Esophagus muscularis mucosa (tissue), 4 donors: Measurements from ENCODE around the gene MAST4. TPM values are rescaled to one million over a fixed set of nuclear protein-coding genes. Genes with fewer than 3 reads are reported as not detected.
A peak's percentile ranks its signal among the peaks of the same experiment; 100 is the strongest.

Experiments used
- DNase-seq: peaks from one replicate; pipeline ENCODE4 v3.0.0-alpha.2; 2017; ENCODE audit errors: extremely low spot score
- H3K27ac ChIP-seq, 4 donors: fragments of 200-600 bp; sonication (generic); replicated peaks in 1 of 4; 1 replicate in 3 of 4; 2 replicates in 1 of 4; pipeline ENCODE4 v1.5.1; 2016 to 2019; ENCODE audit warnings: mild to moderate bottlenecking in 1 of 4
- H3K27me3 ChIP-seq, 4 donors: fragments of 200-600 bp; sonication (generic); one replicate each; pipeline versions ENCODE4 v1.5.1 to v1.6.0; 2016 to 2019
- H3K36me3 ChIP-seq, 4 donors: fragments of 200-600 bp; sonication (generic); one replicate each; pipeline ENCODE4 v1.5.1; 2016 to 2019
- H3K4me1 ChIP-seq, 4 donors: fragments of 200-600 bp; sonication (generic); one replicate each; pipeline ENCODE4 v1.5.1; 2016 to 2019
- H3K4me3 ChIP-seq, 4 donors: fragments of 200-600 bp; sonication (generic); 1 replicate in 2 of 4; 2 replicates in 2 of 4; pipeline ENCODE4 v1.5.1; 2016 to 2019; ENCODE audit warnings: mild to moderate bottlenecking in 4 of 4, moderate library complexity in 1 of 4
- H3K9me3 ChIP-seq, 4 donors: fragments of 200-600 bp; sonication (generic); 1 replicate in 3 of 4; 2 replicates in 1 of 4; pipeline ENCODE4 v1.5.1; 2016 to 2019
- CTCF ChIP-seq, 3 experiments: fragments of 200-600 bp in 2 of 3; fragments of 450-650 bp in 1 of 3; sonication (generic) in 2 of 3; IDR thresholded peaks; one replicate each; pipeline ENCODE4 v1.5.1; 2017 to 2019; ENCODE audit warnings: antibody characterized with exemption in 3 of 3, mild to moderate bottlenecking in 2 of 3, moderate library complexity in 1 of 3
- EP300 ChIP-seq: sonication (generic); formaldehyde crosslinking; IDR thresholded peaks from one replicate; pipeline ENCODE4 v1.6.1; 2017; ENCODE audit warnings: antibody characterized with exemption
- POLR2A ChIP-seq: fragments of 450-650 bp; IDR thresholded peaks from one replicate; pipeline ENCODE4 v1.6.1; 2017; ENCODE audit warnings: antibody characterized with exemption, moderate library complexity, mild to moderate bottlenecking, low read depth
- POLR2AphosphoS5 ChIP-seq, 2 donors: sonication (generic); formaldehyde crosslinking; IDR thresholded peaks; one replicate each; pipeline ENCODE4 v1.6.1; 2017; ENCODE audit warnings: antibody characterized with exemption in 2 of 2
- WGBS: methylation state at CpG from one replicate; pipeline ENCODE4 v1.1.5; 2018; 5-methylcytosine and 5-hydroxymethylcytosine counted together
- intact Hi-C: fragments of 100-400 bp; cut with DNase I; formaldehyde crosslinking; loops from one replicate; pipeline ENCODE4 v1.15.1; 2023
- total RNA-seq, 4 donors: library from RNA; depleted of rRNA; stranded (reverse); fragments of >200 nt; gene quantifications; one replicate each; pipeline versions ENCODE4 v1.1.0 to v1.2.1, GENCODE V29; 2016

Gene MAST4
- total RNA-seq, 4 donors from 2014 or later: 26.2 to 39.7 (median 35.8) TPM

GRCh38 chr5:67209141-67209771, 613.1 kb downstream of the MAST4 start:
- Histone ChIP-seq H3K4me1 (peaks cover 0 to 7% (median 7%) of the 10 kb centered on the region in 4 donors), H3K4me3 (no peak overlapping the region), H3K27me3 (no peaks in the 10 kb centered on the region), H3K9me3 (no peaks in the 10 kb centered on the region), H3K36me3 (no peaks in the 10 kb centered on the region), H3K27ac (no peak overlapping the region)
- intact Hi-C loops: loop anchor here (2.0 to 10.0 kb wide), 4 partner anchors 52 to 904 kb away; no protein-coding TSS in a partner anchor
- no peak for DNase-seq
- TF ChIP-seq EP300 (no peak), CTCF (IDR thresholded peaks at IDR 0.05) (peak; percentile 81 to 84 (median 84)), POLR2AphosphoS5 (IDR thresholded peaks at IDR 0.05) (peak in 1 of 2 donors; percentile 41), POLR2A (no peak)
- 42% methylated on average over 7 of the region's 11 CpGs for WGBS

- Histone ChIP-seq H3K4me1 (peaks cover 19 to 25% (median 23%) of the 10 kb centered on the region in 4 donors), H3K9me3 (no peaks in the 10 kb centered on the region), H3K36me3 (no peaks in the 10 kb centered on the region), H3K4me3 (no peak overlapping the region), H3K27me3 (no peaks in the 10 kb centered on the region), H3K27ac (no peak overlapping the region)
- intact Hi-C loops: no loop called here
- TF ChIP-seq POLR2AphosphoS5 (IDR thresholded peaks at IDR 0.05) (no peak), CTCF (IDR thresholded peaks at IDR 0.05) (no peak), EP300 (no peak), POLR2A (no peak)
- 68% methylated on average over 2 of the region's 2 CpGs for WGBS
- DNase-seq: no peak
Measured at GRCh38 chr5:67211926-67212325, 615.7 kb downstream of the MAST4 start.

- H3K27me3 ChIP-seq: no peaks in the 10 kb centered on the region
- no peak for TF ChIP-seq CTCF (IDR thresholded peaks at IDR 0.05)
- no peak for TF ChIP-seq POLR2AphosphoS5 (IDR thresholded peaks at IDR 0.05)
- no peak for TF ChIP-seq POLR2A
- TF ChIP-seq EP300: no peak
- no peak for DNase-seq
- peaks cover 19 to 24% (median 21%) of the 10 kb centered on the region in 4 donors for H3K4me1 ChIP-seq
- no peak overlapping the region for H3K4me3 ChIP-seq
- 86% methylated on average over 6 of the region's 6 CpGs for WGBS
- H3K36me3 ChIP-seq: no peaks in the 10 kb centered on the region
- H3K9me3 ChIP-seq: no peaks in the 10 kb centered on the region
- intact Hi-C loops: no loop called here
- H3K27ac ChIP-seq: no peak overlapping the region
Measured at GRCh38 chr5:67214036-67214435, 617.8 kb downstream of the MAST4 start.

- H3K4me1 ChIP-seq: peaks cover 15 to 20% (median 18%) of the 10 kb centered on the region in 4 donors
- H3K27ac ChIP-seq: peak overlapping the region in 2 of 4 donors; percentile 36 to 63
- TF ChIP-seq EP300: no peak
- TF ChIP-seq CTCF (IDR thresholded peaks at IDR 0.05): no peak
- no peak for TF ChIP-seq POLR2A
- no peak overlapping the region for H3K4me3 ChIP-seq
- H3K36me3 ChIP-seq: no peaks in the 10 kb centered on the region
- no peaks in the 10 kb centered on the region for H3K27me3 ChIP-seq
- H3K9me3 ChIP-seq: no peaks in the 10 kb centered on the region
- no peak for DNase-seq
- 83% methylated on average over 12 of the region's 12 CpGs for WGBS
- intact Hi-C loops: no loop called here
Measured at GRCh38 chr5:67214707-67215447, 618.7 kb downstream of the MAST4 start.
